Ammon's horn (tissue), 1 donor: ENCODE results near the gene BMPER.
A peak's percentile ranks its signal among the peaks of the same experiment; 100 is the strongest.

Experiments
- DNase-seq: peaks from one replicate; pipeline ENCODE4 v3.0.0-alpha.2; 2016; ENCODE audit warnings: low spot score

BMPER gene

GRCh38 chr7:34062826-34063225 lies 157.5 kb downstream of the BMPER start:
- DNase-seq = no peak

GRCh38 chr7:34064519-34065158 lies 159.3 kb downstream of the BMPER start:
- no peak for DNase-seq

- DNase-seq = no peak
Observed at GRCh38 chr7:34066411-34066810, 161.1 kb downstream of the BMPER start.

GRCh38 chr7:34067005-34067778 lies 161.9 kb downstream of the BMPER start:
- DNase-seq = no peak

GRCh38 chr7:34069676-34070075 lies 164.3 kb downstream of the BMPER start:
- DNase-seq = no peak

- DNase-seq = no peak
Observed at GRCh38 chr7:34070511-34071323, 165.4 kb downstream of the BMPER start.

GRCh38 chr7:34073676-34074075 lies 168.3 kb downstream of the BMPER start:
- DNase-seq = no peak

- DNase-seq = no peak
Observed at GRCh38 chr7:34074421-34074820, 169.1 kb downstream of the BMPER start.

- no peak for DNase-seq
Observed at GRCh38 chr7:34075523-34076370, 170.4 kb downstream of the BMPER start.

- DNase-seq = no peak
Observed at GRCh38 chr7:34077168-34077567, 171.8 kb downstream of the BMPER start.

- DNase-seq = no peak
Observed at GRCh38 chr7:34078864-34079263, 173.5 kb downstream of the BMPER start.

- no peak for DNase-seq
Observed at GRCh38 chr7:34080513-34080912, 175.2 kb downstream of the BMPER start.

- DNase-seq = no peak
Observed at GRCh38 chr7:34081935-34082334, 176.6 kb downstream of the BMPER start.

- no peak for DNase-seq
Observed at GRCh38 chr7:34083440-34083839, 178.1 kb downstream of the BMPER start.

- DNase-seq = no peak
Observed at GRCh38 chr7:34084651-34085050, 179.3 kb downstream of the BMPER start.

- no peak for DNase-seq
Observed at GRCh38 chr7:34086064-34086463, 180.7 kb downstream of the BMPER start.

GRCh38 chr7:34086981-34087380 lies 181.6 kb downstream of the BMPER start:
- DNase-seq = no peak

GRCh38 chr7:34087892-34088891 lies 182.9 kb downstream of the BMPER start:
- DNase-seq = peak; percentile 22

- DNase-seq = no peak
Observed at GRCh38 chr7:34090816-34091215, 185.5 kb downstream of the BMPER start.

- DNase-seq = peak; percentile 35
Observed at GRCh38 chr7:34091321-34091917, 186.1 kb downstream of the BMPER start.
